ENCODE results near the gene MAGEC3. TPM values are rescaled to one million over a fixed set of nuclear protein-coding genes. Genes with fewer than 3 reads are reported as not detected.

MAGEC3 gene
- total RNA-seq = not detected

GRCh38 chrX:141838016-141838415 is at the start of gene MAGEC3:
MAGEC3 (plus strand) TSS chrX:141838316; CDS start chrX:141838316, 0 bp downstream.

GRCh38 chrX:141903400-141904155 is 65.5 kb downstream of the MAGEC3 start, which contains the start of gene MAGEC1:
MAGEC1 (plus strand) TSS chrX:141903894; CDS start chrX:141905073, 1,179 bp downstream.

Other genes starting within 250 kb of the MAGEC3 start
- not detected for gene SPANXA2, start 248.6 kb upstream of the MAGEC3 start, total RNA-seq
- not detected for gene SPANXD, start 139.6 kb upstream of the MAGEC3 start, total RNA-seq
- gene MAGEC1, start 65.6 kb downstream of the MAGEC3 start, total RNA-seq = not detected